HG02943 (cell line): ENCODE measurements around the gene GDPD5.

ENCODE experiments used
- ATAC-seq: cut with Tn5 transposase; IDR thresholded peaks from one replicate; pipeline ENCODE4 v1.9.1; 2021; ENCODE audit warnings: mild to moderate bottlenecking, low read depth, moderate library complexity; ENCODE audit not compliant: unreplicated experiment

The GDPD5 gene

GRCh38 chr11:75558939-75559843 is 33.5 kb upstream of the GDPD5 start:
- no peak for ATAC-seq

DNA sequence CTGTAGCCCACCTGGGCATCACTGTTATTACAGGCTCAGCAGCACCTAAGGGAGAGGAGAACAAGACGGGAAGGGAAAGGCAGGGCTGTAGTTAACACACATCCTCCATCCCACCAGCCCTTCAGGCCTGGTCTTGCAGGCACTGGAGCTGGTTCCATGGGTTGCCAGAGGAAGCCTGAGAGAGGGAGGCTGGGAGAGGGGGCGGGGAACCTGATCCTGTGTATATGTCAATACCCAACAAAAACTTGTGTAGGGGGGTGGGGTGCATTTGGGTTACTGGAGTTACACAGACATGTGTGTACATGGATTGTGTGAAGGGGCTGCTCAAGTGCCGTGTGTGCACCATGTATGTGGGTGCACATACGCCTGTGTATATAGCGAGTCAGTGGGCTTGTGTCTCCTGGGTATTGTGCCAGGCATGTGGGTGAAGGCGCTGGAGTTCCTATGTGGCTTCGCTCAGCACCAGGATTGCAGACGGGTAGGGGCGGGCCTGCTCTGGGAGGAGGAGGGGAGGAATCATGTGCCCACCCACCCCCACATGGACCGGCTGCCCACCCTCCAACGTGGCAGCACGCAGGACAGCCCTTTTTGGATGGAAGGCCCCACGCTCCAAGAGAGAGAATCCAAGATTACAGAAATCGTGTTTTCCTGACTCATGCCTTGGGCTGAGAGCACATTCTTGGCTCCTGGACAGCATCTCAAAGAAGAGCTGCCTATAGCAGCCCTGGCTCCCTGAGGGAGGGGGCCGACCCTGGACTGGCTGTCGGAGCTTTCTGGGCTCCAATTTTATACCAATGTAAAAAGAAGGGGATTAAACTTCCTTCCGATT is 32.1 kb upstream of the GDPD5 start:
- no peak for ATAC-seq

- no peak for ATAC-seq
Measured at GRCh38 chr11:75556275-75556674, 30.5 kb upstream of the GDPD5 start.

DNA sequence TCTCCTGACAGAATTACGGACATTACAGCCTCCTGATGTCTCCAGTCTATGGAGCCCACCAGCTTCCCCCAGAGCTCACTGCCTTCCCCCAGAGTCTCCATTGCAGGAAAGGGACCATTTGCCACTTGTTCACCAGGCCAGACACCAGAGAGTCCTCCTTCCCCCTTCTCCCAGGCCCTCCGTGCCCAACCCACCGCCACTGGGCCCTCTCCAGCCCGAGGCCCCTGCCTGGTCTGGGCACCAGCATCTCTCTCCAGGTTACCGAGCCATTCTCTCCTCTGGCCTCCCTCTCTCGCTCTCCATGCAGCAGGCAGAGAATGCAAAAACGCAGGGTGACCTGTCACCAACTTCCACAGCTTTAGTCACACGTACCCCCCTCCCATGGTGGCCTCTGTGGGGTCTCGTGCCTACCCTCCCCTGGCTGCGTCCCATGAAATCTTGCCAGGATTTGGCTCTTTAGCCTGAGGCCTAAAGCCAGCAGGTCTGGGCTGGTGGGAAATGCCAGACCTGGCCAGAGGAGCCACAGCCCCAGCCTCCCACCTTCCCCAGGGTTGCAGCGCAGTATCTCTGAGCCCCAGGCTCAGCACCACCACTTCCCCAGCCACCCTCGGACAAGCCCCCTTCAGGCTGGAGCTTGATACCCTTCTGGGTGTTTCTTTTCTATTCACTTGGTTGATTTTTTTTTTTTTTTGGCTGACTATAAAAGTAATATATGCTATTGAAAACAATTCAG is 29.5 kb upstream of the GDPD5 start:
- no peak for ATAC-seq

DNA sequence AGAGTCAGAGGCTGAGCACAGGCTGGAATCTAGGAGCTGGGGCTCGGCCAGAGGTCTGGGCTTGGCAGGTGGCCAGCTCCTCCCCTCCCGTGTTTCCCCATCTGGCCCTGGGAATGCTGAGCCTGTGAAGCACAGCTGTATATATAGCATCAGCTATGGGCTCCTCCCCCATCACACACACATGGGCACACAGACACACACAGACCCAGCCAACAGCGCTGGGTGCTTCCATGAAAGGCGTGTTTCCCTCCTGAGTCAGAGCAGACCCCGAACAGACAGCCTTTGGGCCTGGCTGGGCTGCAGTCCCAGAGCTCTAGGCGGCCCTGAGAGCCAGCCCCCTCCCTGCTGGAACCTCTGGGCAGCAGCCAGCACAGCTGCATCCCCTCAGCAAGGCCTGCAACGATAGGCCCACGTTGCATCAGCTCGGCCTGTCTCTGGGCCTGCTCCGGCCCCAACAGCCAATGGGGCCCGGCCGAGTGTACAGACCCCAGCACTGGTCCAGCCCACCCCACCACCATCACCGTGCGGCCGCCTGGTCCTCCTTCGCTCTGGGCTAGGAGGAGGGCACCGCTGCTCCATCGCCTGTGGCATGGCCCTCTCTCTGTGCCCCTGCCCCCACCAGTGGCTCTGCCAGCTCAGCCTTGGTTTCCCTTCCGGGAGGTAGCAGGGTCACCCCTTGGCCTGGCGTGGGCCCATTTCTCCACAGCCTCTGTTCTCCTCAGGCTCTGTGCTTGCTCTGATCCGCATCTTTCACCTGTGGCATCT is 28.7 kb upstream of the GDPD5 start:
- ATAC-seq: no peak

- ATAC-seq: no peak
Measured at GRCh38 chr11:75553889-75554257, 28.1 kb upstream of the GDPD5 start.

DNA sequence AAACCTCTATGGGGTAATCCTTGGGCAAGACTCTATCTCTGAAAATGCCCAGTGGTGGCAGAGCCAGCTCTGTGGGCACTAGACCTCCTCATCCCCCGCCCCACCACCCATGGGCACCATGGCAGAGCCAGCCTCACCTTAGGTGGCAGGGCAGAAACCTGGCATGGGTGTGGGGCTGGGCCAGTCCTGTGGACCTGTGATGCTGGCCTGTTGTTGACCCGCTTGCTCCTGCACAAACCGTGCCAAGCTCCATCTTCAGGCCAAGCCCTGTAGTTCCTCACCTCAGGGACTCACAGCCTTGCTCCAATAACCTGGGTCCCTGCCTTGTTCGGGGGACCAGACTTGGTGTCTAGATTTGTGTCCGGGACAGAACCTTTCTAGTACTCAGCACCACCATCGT is 27.4 kb upstream of the GDPD5 start:
- no peak for ATAC-seq

- ATAC-seq: no peak
Measured at GRCh38 chr11:75549370-75549958, 23.7 kb upstream of the GDPD5 start.

GRCh38 chr11:75548595-75549272 is 23.0 kb upstream of the GDPD5 start:
- no peak for ATAC-seq

GRCh38 chr11:75547617-75548058 is 21.9 kb upstream of the GDPD5 start:
- ATAC-seq: no peak

DNA sequence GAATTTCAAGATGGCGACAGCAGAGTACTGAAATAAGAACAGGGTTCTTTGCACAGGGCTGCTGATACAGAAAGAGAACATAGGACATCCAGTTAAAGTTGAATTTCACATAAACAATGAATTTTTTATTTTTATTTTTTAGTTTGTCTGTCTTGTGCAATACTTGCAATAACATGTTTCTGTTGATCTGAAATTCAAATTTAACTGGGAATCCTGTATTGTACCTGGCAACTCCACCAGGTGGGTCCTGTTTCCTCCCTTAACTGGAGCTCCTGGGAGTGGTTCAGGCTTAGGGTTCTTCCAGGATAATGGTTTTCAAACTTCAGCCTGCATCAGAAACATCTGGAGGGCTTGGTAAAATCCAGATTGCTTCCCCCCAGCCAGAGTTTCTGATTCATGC is 21.4 kb upstream of the GDPD5 start:
- ATAC-seq: no peak

- no peak for ATAC-seq
Measured at GRCh38 chr11:75543806-75544205, 18.1 kb upstream of the GDPD5 start.

DNA sequence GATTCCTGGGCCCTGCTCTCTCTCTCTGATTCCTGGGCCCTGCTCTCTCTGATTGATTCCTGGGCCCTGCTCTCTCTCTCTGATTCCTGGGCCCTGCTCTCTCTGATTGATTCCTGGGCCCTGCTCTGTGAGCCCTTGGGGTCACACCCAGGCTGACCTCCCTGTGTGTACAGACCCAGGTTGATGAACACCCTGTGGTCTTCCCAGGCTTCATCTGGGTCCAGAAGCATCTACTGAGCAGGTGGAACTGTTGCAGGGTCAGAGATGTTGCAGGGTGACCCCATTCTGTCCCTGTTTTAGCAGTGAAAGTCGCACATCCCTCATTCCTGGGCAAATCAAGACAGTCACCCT is 16.3 kb upstream of the GDPD5 start:
- ATAC-seq: no peak

DNA sequence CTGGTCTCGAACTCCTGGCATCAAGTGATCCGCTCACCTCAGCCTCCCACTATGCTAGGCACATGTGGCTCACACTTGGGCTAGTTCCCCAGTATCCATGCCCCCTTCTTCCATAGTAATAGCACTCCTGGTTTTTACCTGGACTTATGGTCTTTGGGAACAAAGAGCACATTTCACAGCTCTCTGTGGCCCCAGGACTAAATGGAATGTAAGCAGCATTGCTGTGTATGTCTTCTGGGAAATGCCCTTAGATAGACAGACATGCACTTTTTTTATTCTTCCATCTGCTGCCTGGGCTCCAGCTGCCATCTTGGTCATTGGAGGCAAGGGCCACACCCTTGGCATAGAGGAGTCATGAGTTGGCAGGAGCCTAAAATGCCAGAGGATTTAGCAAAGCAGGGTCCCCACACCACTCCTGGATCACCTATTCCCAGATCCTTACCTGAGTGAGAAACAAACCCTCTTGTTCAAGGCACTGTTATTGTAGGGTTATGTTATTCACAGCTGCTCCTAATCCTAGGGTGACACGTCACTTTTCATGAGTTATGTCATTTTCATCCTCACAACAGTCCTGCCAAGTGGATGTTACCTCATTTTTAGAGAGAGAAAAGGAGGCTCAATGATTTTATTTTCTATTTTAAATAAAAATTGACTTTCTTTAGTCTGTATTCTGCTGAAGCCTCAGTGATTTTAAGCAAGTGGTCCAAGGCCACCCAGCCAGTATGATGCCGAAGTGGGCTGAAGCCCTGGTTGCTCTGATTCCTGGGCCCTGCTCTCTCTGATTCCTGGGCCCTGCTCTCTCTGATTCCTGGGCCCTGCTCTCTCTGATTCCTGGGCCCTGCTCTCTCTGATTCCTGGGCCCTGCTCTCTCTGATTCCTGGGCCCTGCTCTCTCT is 15.7 kb upstream of the GDPD5 start:
- ATAC-seq: no peak

GRCh38 chr11:75539459-75540334 is 14.0 kb upstream of the GDPD5 start:
- ATAC-seq: no peak

- no peak for ATAC-seq
Measured at GRCh38 chr11:75538150-75538942, 12.6 kb upstream of the GDPD5 start.

DNA sequence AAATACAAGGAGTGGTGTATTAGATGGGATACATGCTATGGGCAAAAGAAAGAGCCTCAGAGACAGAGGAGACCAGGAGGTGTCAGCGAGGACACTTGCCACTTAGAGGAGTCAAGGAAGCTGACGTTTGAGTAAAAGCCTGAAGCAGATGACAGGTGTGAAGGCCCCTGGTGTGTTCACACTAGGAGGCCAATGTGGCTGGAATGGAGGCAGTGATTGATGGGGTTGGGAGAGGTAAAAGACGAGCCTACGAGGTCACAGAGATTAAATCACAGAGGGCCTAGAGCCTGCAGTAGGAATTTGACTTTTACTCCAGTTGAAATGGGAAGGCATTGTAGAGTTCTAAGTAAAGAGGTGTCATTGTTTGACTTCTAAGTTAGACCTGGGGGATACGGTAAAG is 12.0 kb upstream of the GDPD5 start:
- no peak for ATAC-seq
